ENCODE results near the gene ADGRB2. TPM values are rescaled to one million over a fixed set of nuclear protein-coding genes. Genes with fewer than 3 reads are reported as not detected.

The ADGRB2 gene
- total RNA-seq, 4 donors from 2014 or later: 1.1 to 2.2 (median 1.7) TPM; not detected in 1

- ATAC-seq (no peak), DNase-seq (no peak)
- Histone ChIP-seq H3K36me3 (no peaks in the 10 kb centered on the region), H3K9me3 (no peaks in the 10 kb centered on the region), H3K4me3 (peak overlapping the region; percentile 35 to 59 (median 46)), H3K4me1 (peaks cover 19 to 38% of the 10 kb centered on the region in 2 donors), H3K27ac (no peak overlapping the region), H3K27me3 (peaks cover 25 to 33% (median 32%) of the 10 kb centered on the region in 3 donors)
- in situ Hi-C loops (cut with MboI; ENCODE audit: low sequenced_read_pairs in 4 of 4) (no loop called here), intact Hi-C loops (cut with DNase I; ENCODE audit: low total_unique reads) (no loop called here)
- no peak for TF ChIP-seq POLR2A (IDR thresholded peaks at IDR 0.05)
- TF ChIP-seq, protein P1, sequence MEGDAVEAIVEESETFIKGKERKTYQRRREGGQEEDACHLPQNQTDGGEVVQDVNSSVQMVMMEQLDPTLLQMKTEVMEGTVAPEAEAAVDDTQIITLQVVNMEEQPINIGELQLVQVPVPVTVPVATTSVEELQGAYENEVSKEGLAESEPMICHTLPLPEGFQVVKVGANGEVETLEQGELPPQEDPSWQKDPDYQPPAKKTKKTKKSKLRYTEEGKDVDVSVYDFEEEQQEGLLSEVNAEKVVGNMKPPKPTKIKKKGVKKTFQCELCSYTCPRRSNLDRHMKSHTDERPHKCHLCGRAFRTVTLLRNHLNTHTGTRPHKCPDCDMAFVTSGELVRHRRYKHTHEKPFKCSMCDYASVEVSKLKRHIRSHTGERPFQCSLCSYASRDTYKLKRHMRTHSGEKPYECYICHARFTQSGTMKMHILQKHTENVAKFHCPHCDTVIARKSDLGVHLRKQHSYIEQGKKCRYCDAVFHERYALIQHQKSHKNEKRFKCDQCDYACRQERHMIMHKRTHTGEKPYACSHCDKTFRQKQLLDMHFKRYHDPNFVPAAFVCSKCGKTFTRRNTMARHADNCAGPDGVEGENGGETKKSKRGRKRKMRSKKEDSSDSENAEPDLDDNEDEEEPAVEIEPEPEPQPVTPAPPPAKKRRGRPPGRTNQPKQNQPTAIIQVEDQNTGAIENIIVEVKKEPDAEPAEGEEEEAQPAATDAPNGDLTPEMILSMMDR (IDR thresholded peaks at IDR 0.05 in 4 of 5, conservative IDR thresholded peaks at IDR 0.05 in 1 of 5): no peak
Measured at GRCh38 chr1:31760471-31761470, 3.4 kb downstream of the ADGRB2 start.

GRCh38 chr1:31759298-31760023 lies 4.7 kb downstream of the ADGRB2 start:
- intact Hi-C loops (cut with DNase I; ENCODE audit: low total_unique reads): no loop called here
- DNase-seq: no peak
- TF ChIP-seq, protein P1 (IDR thresholded peaks at IDR 0.05 in 4 of 5, conservative IDR thresholded peaks at IDR 0.05 in 1 of 5): no peak
- TF ChIP-seq POLR2A (IDR thresholded peaks at IDR 0.05): no peak
- Histone ChIP-seq H3K36me3 (no peaks in the 10 kb centered on the region), H3K4me3 (no peak overlapping the region), H3K27me3 (peaks cover 22 to 33% (median 32%) of the 10 kb centered on the region in 3 donors), H3K9me3 (no peaks in the 10 kb centered on the region), H3K27ac (no peak overlapping the region), H3K4me1 (peaks cover 17 to 49% of the 10 kb centered on the region in 2 donors)
- ATAC-seq: no peak
- in situ Hi-C loops (cut with MboI; ENCODE audit: low sequenced_read_pairs in 4 of 4): no loop called here

- H3K36me3 ChIP-seq: no peaks in the 10 kb centered on the region
- DNase-seq (no peak), ATAC-seq (no peak)
- H3K4me1 ChIP-seq: peaks cover 20 to 53% of the 10 kb centered on the region in 2 donors
- intact Hi-C loops (cut with DNase I; ENCODE audit: low total_unique reads) (no loop called here), in situ Hi-C loops (cut with MboI; ENCODE audit: low sequenced_read_pairs in 4 of 4) (no loop called here)
- H3K4me3 ChIP-seq: no peak overlapping the region
- H3K27ac ChIP-seq: no peak overlapping the region
- no peaks in the 10 kb centered on the region for H3K9me3 ChIP-seq
- H3K27me3 ChIP-seq: peaks cover 22 to 33% (median 32%) of the 10 kb centered on the region in 3 donors
- TF ChIP-seq, protein P1 (IDR thresholded peaks at IDR 0.05 in 4 of 5, conservative IDR thresholded peaks at IDR 0.05 in 1 of 5): no peak
- TF ChIP-seq POLR2A (IDR thresholded peaks at IDR 0.05): no peak
Measured at GRCh38 chr1:31758823-31759222, 5.3 kb downstream of the ADGRB2 start.

DNA sequence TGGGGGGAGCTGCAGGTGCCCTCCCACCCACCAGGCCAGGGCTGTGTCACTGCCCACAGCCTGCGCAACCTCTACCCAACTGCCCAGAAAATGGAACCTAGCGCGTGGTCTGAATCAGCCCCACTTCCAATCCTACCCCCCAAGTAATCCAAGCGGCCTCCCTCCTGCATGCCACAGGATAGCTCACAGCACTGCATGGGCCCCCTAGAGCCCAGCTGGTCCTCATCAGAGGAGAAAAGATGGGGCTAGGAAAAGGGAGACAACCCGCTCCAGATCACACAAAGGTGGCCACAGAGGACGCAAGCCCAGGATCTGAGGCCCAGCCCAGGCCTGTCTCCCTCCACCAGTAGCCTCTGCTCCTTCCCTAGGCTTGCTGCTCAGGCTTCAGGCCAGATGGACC lies 6.2 kb downstream of the ADGRB2 start:
- Histone ChIP-seq H3K4me1 (peaks cover 20 to 54% of the 10 kb centered on the region in 2 donors), H3K36me3 (no peaks in the 10 kb centered on the region), H3K27ac (no peak overlapping the region), H3K27me3 (peaks cover 15 to 28% (median 24%) of the 10 kb centered on the region in 3 donors), H3K9me3 (no peaks in the 10 kb centered on the region), H3K4me3 (no peak overlapping the region)
- TF ChIP-seq, protein P1 (IDR thresholded peaks at IDR 0.05 in 4 of 5, conservative IDR thresholded peaks at IDR 0.05 in 1 of 5): no peak
- TF ChIP-seq POLR2A (IDR thresholded peaks at IDR 0.05): no peak
- ATAC-seq: no peak
- intact Hi-C loops (cut with DNase I; ENCODE audit: low total_unique reads): no loop called here
- DNase-seq: no peak
- in situ Hi-C loops (cut with MboI; ENCODE audit: low sequenced_read_pairs in 4 of 4): no loop called here

Measured in gastrocnemius medialis (tissue), 4 donors.